ENCODE results near the gene LRP1B.

LRP1B gene

GRCh38 chr2:141015341-141016047, 1115.3 kb downstream of the LRP1B start:
- DNase-seq (ENCODE audit: low spot score), result no peak

GRCh38 chr2:141003967-141004657, 1126.7 kb downstream of the LRP1B start:
- no peak for DNase-seq (ENCODE audit: low spot score)

GRCh38 chr2:141001750-141002149, 1129.1 kb downstream of the LRP1B start:
- no peak for DNase-seq (ENCODE audit: low spot score)

GRCh38 chr2:140998577-140998976, 1132.2 kb downstream of the LRP1B start:
- no peak for DNase-seq (ENCODE audit: low spot score)

GRCh38 chr2:140998017-140998416, 1132.8 kb downstream of the LRP1B start:
- DNase-seq (ENCODE audit: low spot score), result no peak

GRCh38 chr2:140994856-140995255, 1136.0 kb downstream of the LRP1B start:
- DNase-seq (ENCODE audit: low spot score), result no peak

- DNase-seq (ENCODE audit: low spot score), result no peak
Observed at GRCh38 chr2:140990416-140990815, 1140.4 kb downstream of the LRP1B start.

- DNase-seq (ENCODE audit: low spot score), result no peak
Observed at GRCh38 chr2:140988597-140988996, 1142.2 kb downstream of the LRP1B start.

GRCh38 chr2:140986456-140986855, 1144.4 kb downstream of the LRP1B start:
- no peak for DNase-seq (ENCODE audit: low spot score)

- DNase-seq (ENCODE audit: low spot score), result no peak
Observed at GRCh38 chr2:140975237-140975636, 1155.6 kb downstream of the LRP1B start.

- no peak for DNase-seq (ENCODE audit: low spot score)
Observed at GRCh38 chr2:140972724-140973123, 1158.1 kb downstream of the LRP1B start.

GRCh38 chr2:140964324-140964723, 1166.5 kb downstream of the LRP1B start:
- DNase-seq (ENCODE audit: low spot score), result peak; percentile 1

- DNase-seq (ENCODE audit: low spot score), result no peak
Observed at GRCh38 chr2:140949932-140950331, 1180.9 kb downstream of the LRP1B start.

GRCh38 chr2:140947236-140947635, 1183.6 kb downstream of the LRP1B start:
- DNase-seq (ENCODE audit: low spot score), result no peak

- no peak for DNase-seq (ENCODE audit: low spot score)
Observed at GRCh38 chr2:140943867-140944266, 1186.9 kb downstream of the LRP1B start.

- DNase-seq (ENCODE audit: low spot score), result no peak
Observed at GRCh38 chr2:140942284-140942683, 1188.5 kb downstream of the LRP1B start.

GRCh38 chr2:140929849-140930248, 1201.0 kb downstream of the LRP1B start:
- no peak for DNase-seq (ENCODE audit: low spot score)

GRCh38 chr2:140918426-140918825, 1212.4 kb downstream of the LRP1B start:
- no peak for DNase-seq (ENCODE audit: low spot score)

- no peak for DNase-seq (ENCODE audit: low spot score)
Observed at GRCh38 chr2:140916410-140916809, 1214.4 kb downstream of the LRP1B start.

- DNase-seq (ENCODE audit: low spot score), result no peak
Observed at GRCh38 chr2:140910683-140911082, 1220.1 kb downstream of the LRP1B start.

GRCh38 chr2:140905083-140905781, 1225.6 kb downstream of the LRP1B start:
- DNase-seq (ENCODE audit: low spot score), result no peak

GRCh38 chr2:140895378-140895777, 1235.4 kb downstream of the LRP1B start:
- no peak for DNase-seq (ENCODE audit: low spot score)

- DNase-seq (ENCODE audit: low spot score), result no peak
Observed at GRCh38 chr2:140893685-140894084, 1237.1 kb downstream of the LRP1B start.

All from HuH-7 (cell line).